NOMO-1 treated with DMSO at 0.1 percent for 48 hours (cell line): Measurements from ENCODE around the gene TAF6L.
"Not testable (repeated sequence)": the region's sequence is repeated elsewhere in the genome, so short reads cannot be mapped to it uniquely, and the experiment has no call there.

Experiments
- DNase-seq: peaks from one replicate; lab custom pipeline; 2025; ENCODE audit not compliant: unreplicated experiment; lab: John Stamatoyannopoulos, UW

Gene TAF6L

DNA sequence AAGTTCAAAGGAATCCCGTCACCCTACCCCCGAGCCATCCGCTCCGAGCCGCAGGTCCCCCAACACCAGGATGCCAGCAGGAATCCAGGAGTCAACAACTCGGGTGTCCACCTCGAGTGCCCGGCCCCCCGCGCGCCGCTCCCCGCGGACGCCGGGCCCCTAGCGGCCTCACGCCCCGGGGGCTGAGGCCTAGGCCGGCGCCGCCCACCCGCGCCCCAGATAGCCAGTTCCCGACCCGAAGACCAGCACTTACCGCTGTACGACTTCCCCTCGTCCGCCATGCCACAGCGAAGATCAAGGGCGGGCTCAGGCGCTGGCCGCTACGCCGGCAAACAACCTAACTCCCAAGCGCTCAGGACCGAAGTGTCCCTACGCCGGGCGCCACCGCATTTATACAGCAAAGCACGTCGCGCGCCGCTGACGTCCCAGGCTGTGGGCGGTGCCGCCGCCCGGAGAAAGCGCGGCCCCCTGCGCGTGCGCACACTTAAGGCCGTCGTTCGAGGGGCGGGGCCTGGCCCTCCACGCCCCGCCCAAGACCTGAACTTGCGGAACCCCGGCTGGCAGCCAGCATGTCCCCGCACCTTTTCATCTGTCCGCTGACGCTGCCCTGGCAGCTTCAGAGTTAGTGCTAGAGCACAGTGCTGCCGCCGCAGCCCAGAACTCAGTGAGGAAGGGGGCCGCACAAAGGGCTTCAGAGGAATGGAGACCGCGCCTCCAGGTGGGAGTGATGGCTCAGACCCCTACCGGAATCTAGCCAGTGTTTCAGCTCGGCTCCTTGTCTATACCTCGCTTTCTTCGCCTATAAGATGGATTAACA lies 34.1 kb downstream of the TAF6L start, which contains the start of gene NXF1:
Gene NXF1, minus strand, starts transcription at position 365 of the 817 bp plus-strand sequence. Its CDS starts 84 bp downstream, at position 281.
- peak; percentile 92 for DNase-seq

GRCh38 chr11:62805961-62806441 lies 34.8 kb downstream of the TAF6L start:
- DNase-seq, result no peak

GRCh38 chr11:62806611-62807121 lies 35.5 kb downstream of the TAF6L start:
- DNase-seq, result peak; percentile 89

- no peak for DNase-seq
These were observed 39.6 kb downstream of the TAF6L start for GRCh38 chr11:62810748-62811147.

DNA sequence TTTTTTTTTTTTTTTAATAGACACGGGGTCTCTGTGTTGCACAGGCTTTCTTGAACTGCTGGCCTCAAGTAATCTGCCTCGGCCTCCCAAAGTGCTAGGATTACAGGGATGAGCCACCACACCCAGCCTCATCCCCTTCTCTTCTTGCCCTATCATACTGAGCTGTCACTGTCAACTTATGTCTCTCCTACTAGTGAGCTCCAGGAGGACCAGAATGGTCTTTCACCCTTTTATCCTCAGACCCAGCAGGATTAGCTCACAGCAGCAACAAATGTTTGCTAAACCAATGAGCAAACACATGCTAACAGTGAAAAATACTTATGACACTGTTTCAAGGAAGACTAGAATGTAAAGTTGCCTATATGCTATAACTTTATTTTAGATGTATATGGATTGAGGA lies 40.5 kb downstream of the TAF6L start:
- DNase-seq, result no peak

DNA sequence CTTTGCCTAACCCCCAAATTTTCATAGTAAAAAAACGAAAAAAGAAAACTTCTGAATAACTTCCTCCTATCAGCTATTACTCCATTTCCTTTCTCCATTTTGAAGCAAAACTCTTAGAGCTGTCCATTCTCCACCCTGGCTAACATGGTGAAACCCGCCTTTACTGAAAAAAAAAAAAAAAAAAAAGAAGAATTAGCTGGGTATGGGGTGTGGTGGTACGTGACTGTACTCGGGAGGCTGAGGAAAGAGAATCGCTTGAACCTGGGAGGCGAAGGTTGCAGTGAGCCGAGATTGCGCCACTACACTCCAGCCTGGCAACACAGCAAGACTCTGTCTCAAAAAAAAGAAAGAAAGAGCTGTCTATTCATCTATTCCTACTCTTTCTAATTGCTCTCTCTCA lies 45.4 kb downstream of the TAF6L start:
- peak; percentile 90 for DNase-seq

DNA sequence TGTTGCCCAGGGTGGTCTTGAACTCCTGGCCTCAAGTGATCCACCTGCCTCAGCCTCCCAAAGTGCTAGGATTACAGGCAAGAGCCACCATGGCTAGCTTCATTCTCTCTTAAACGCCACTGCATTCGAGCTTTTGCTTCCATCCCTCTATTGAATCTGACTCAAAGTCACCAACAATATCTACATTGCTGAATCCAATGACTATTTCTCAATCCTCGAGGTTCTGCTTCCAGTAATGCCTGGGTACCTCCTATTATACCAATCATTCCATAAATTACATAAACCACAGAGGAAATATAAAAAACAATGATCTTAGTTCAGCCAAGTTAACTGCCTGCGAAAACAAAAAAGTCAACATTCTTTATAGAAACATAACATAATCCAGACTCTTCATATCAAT lies 45.9 kb downstream of the TAF6L start:
- DNase-seq, result no peak

GRCh38 chr11:62823677-62824076 lies 52.5 kb downstream of the TAF6L start:
- no peak for DNase-seq

- DNase-seq, result not testable (repeated sequence)
These were observed 56.9 kb downstream of the TAF6L start for GRCh38 chr11:62828130-62828529.

DNA sequence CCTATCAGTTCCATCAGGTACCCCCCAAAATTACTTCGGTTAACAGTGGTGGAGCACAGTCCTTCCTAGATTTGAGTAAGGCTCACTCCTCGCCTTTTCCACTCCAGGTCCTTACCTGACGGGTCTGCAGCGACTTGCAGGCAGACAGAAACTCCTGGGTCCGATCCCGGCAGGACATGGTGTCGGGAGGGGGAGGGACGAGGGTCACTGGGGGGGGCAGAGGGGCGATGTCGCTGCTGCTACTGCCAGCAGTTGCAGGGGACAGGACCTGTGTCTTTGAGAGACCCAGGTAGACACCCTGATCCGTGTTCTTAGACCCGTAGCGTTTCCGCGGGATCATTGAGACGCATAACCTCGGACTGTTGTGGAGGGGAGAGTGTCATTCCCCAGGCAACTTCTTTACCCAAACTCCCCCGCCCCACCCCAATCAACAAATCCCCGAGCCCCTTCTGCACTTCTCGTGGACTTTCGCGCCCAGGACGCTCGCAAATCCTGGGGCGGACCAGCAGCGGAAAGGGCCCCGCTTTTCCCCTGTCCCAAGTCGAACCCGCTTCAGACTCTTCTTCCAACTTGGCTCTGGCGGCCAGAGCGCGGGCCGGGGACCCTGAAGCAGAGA lies 59.8 kb downstream of the TAF6L start:
- no peak for DNase-seq

GRCh38 chr11:62831520-62832335 lies 60.5 kb downstream of the TAF6L start, which contains the start of gene STX5:
TSS of gene STX5 (minus strand) at chr11:62832051. CDS start at chr11:62831243, 808 bp downstream.
- peak; percentile 97 for DNase-seq

- DNase-seq, result no peak
These were observed 61.4 kb downstream of the TAF6L start, which contains the start of gene TEX54 for GRCh38 chr11:62832336-62833234. TSS of gene TEX54 (minus strand) at chr11:62832841.

DNA sequence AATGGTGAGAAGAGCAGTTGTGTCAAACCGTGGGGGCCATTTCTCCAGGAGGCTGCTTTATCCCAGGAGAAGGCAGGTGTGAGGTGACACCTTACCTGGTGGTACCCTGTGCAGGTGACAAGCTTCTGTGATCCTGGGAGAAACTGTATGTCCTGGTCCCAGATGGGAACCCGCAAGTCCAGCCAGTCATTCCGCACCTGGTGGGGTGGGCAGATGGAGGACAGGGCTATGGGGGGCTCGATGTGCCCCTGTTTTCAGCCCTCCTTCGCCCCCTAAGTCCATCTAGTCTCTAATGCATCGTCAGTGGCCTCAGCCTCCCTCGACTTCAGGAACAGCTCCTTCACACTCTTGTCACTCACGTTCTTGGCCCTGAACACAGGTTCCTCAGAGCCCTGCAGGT lies 64.1 kb downstream of the TAF6L start:
- no peak for DNase-seq
